H9 (cell line): ENCODE results near the gene FOXO6. TPM values are rescaled to one million over a fixed set of nuclear protein-coding genes. Genes with fewer than 3 reads are reported as not detected.

Experiments used
- DNase-seq: peaks from one replicate; pipeline ENCODE4 v3.0.0-alpha.2; 2017
- H2AFZ ChIP-seq: one replicate; pipeline ENCODE4 v1.6.1; 2013; ENCODE audit warnings: mild to moderate bottlenecking, low read length, control low read depth, moderate library complexity
- H2AK5ac ChIP-seq: 2 replicates; pipeline ENCODE4 v1.6.1; 2013; ENCODE audit warnings: low read length, control low read depth, mixed read lengths; ENCODE audit not compliant: insufficient read length
- H2BK120ac ChIP-seq: one replicate; pipeline ENCODE4 v1.6.1; 2013; ENCODE audit warnings: low read depth, mild to moderate bottlenecking, low read length, control low read depth, inconsistent platforms; ENCODE audit not compliant: poor library complexity, severe bottlenecking
- H2BK12ac ChIP-seq: 2 replicates; pipeline ENCODE4 v1.6.1; 2013; ENCODE audit warnings: low read length, control low read depth, mixed read lengths, low read depth; ENCODE audit not compliant: insufficient read length
- H2BK15ac ChIP-seq: 2 replicates; pipeline ENCODE4 v1.6.1; 2013; ENCODE audit warnings: low read depth, low read length, control low read depth
- H2BK20ac ChIP-seq: one replicate; pipeline ENCODE4 v1.6.1; 2013; ENCODE audit warnings: low read depth, mild to moderate bottlenecking, low read length, control low read depth, inconsistent platforms; ENCODE audit not compliant: poor library complexity, severe bottlenecking
- H2BK5ac ChIP-seq: 2 replicates; pipeline ENCODE4 v1.6.1; 2013; ENCODE audit warnings: low read length, control low read depth, mixed read lengths; ENCODE audit not compliant: insufficient read length
- H3K14ac ChIP-seq: 2 replicates; pipeline ENCODE4 v1.6.1; 2013; ENCODE audit warnings: low read length, control low read depth; ENCODE audit not compliant: insufficient read depth
- H3K18ac ChIP-seq: 2 replicates; pipeline ENCODE4 v1.6.1; 2013; ENCODE audit warnings: low read depth, mild to moderate bottlenecking, mixed read lengths, low read length, control low read depth; ENCODE audit not compliant: insufficient read length
- H3K23ac ChIP-seq: 2 replicates; pipeline ENCODE4 v1.6.1; 2013; ENCODE audit warnings: low read length, control low read depth, mixed read lengths, low read depth; ENCODE audit not compliant: insufficient read length
- H3K23me2 ChIP-seq: 2 replicates; pipeline ENCODE4 v1.6.1; 2013; ENCODE audit warnings: low read depth, mild to moderate bottlenecking, mixed read lengths, low read length, control low read depth; ENCODE audit not compliant: insufficient read length, poor library complexity, severe bottlenecking
- H3K27ac ChIP-seq: 2 replicates; pipeline ENCODE4 v1.5.1; 2013; ENCODE audit warnings: low read length, control low read depth, mixed read lengths, low read depth; ENCODE audit not compliant: insufficient read length
- H3K27me3 ChIP-seq: 2 replicates; pipeline ENCODE4 v1.6.1; 2013; ENCODE audit warnings: low read length, control low read depth, inconsistent platforms; ENCODE audit not compliant: insufficient read depth
- H3K4ac ChIP-seq: 2 replicates; pipeline ENCODE4 v1.6.1; 2013; ENCODE audit warnings: low read depth, mild to moderate bottlenecking, control low read depth, inconsistent platforms, low read length, moderate library complexity
- H3K4me1 ChIP-seq: 2 replicates; pipeline ENCODE4 v1.6.1; 2013; ENCODE audit warnings: low read length, control low read depth, inconsistent platforms; ENCODE audit not compliant: insufficient read depth
- H3K4me2 ChIP-seq: 2 replicates; pipeline ENCODE4 v1.6.1; 2013; ENCODE audit warnings: low read length, control low read depth, mixed read lengths; ENCODE audit not compliant: insufficient read length, insufficient read depth
- H3K56ac ChIP-seq: 2 replicates; pipeline ENCODE4 v1.6.1; 2013; ENCODE audit warnings: low read depth, mild to moderate bottlenecking, mixed read lengths, low read length, control low read depth; ENCODE audit not compliant: insufficient read length
- H3K79me1 ChIP-seq: 2 replicates; pipeline ENCODE4 v1.6.1; 2013; ENCODE audit warnings: low read depth, mild to moderate bottlenecking, moderate library complexity, low read length, control low read depth, inconsistent platforms; ENCODE audit not compliant: insufficient read depth, poor library complexity, severe bottlenecking
- H3K79me2 ChIP-seq: 2 replicates; pipeline ENCODE4 v1.6.1; 2013; ENCODE audit warnings: low read length, control low read depth, inconsistent platforms; ENCODE audit not compliant: insufficient read depth
- H3K9ac ChIP-seq: 2 replicates; pipeline ENCODE4 v1.6.1; 2013; ENCODE audit warnings: low read length, control low read depth, mixed read lengths; ENCODE audit not compliant: insufficient read length; ENCODE audit errors: extremely low read depth
- H3K9me3 ChIP-seq: one replicate; pipeline ENCODE4 v1.6.1; 2013; ENCODE audit warnings: low read depth, low read length, inconsistent platforms; ENCODE audit not compliant: control insufficient read depth
- H3T11ph ChIP-seq: one replicate; pipeline ENCODE4 v1.6.1; 2013; ENCODE audit warnings: mild to moderate bottlenecking, low read length, control low read depth, inconsistent platforms
- H4K20me1 ChIP-seq: one replicate; pipeline ENCODE4 v1.6.1; 2013; ENCODE audit not compliant: control insufficient read depth, insufficient read length, insufficient read depth
- H4K5ac ChIP-seq: 2 replicates; pipeline ENCODE4 v1.6.1; 2013; ENCODE audit warnings: low read depth, mild to moderate bottlenecking, mixed read lengths, low read length, control low read depth; ENCODE audit not compliant: insufficient read length
- H4K8ac ChIP-seq: replicated peaks from 2 replicates; pipeline ENCODE4 v1.6.1; 2013; ENCODE audit warnings: low read length, control low read depth, mixed read lengths, low read depth; ENCODE audit not compliant: insufficient read length
- H4K91ac ChIP-seq: 2 replicates; pipeline ENCODE4 v1.6.1; 2013; ENCODE audit warnings: low read depth, mild to moderate bottlenecking, moderate library complexity, mixed read lengths, low read length, control low read depth; ENCODE audit not compliant: insufficient read length
- H3K27ac Mint-ChIP-seq, 3 experiments: 2 replicates in 2 of 3; 3 replicates in 1 of 3; pipeline ENCODE4 v1.8.0; 2020 to 2021; ENCODE audit warnings: mixed read lengths in 3 of 3, mild to moderate bottlenecking in 1 of 3, moderate library complexity in 1 of 3
- H3K27me3 Mint-ChIP-seq: 2 replicates; pipeline ENCODE4 v1.8.0; 2021; ENCODE audit warnings: low read depth, mild to moderate bottlenecking, moderate library complexity, mixed read lengths
- H3K36me3 Mint-ChIP-seq, 3 experiments: 2 replicates in 2 of 3; 3 replicates in 1 of 3; pipeline ENCODE4 v1.8.0; 2020 to 2021; ENCODE audit warnings: low read depth in 3 of 3, mixed read lengths in 3 of 3; ENCODE audit not compliant: insufficient read depth in 1 of 3
- H3K4me1 Mint-ChIP-seq, 2 experiments: 2 replicates each; pipeline ENCODE4 v1.8.0; 2020; ENCODE audit warnings: mixed read lengths in 2 of 2
- H3K4me3 Mint-ChIP-seq, 2 experiments: 2 replicates in 1 of 2; 3 replicates in 1 of 2; pipeline ENCODE4 v1.8.0; 2020 to 2021; ENCODE audit warnings: mild to moderate bottlenecking in 2 of 2, mixed read lengths in 2 of 2, moderate library complexity in 1 of 2
- H3K9me3 Mint-ChIP-seq, 2 experiments: 2 replicates in 1 of 2; 3 replicates in 1 of 2; pipeline ENCODE4 v1.8.0; 2020; ENCODE audit warnings: mild to moderate bottlenecking in 2 of 2, mixed read lengths in 2 of 2, moderate library complexity in 1 of 2
- WGBS: extraction: QIAGEN DNeasy Blood & Tissue Kit; methylation state at CpG from one replicate; pipeline ENCODE4 v1.1.7; 2013; ENCODE audit warnings: missing lambda C conversion rate, low lambda C conversion rate, mixed read lengths; ENCODE audit not compliant: insufficient read length; ENCODE audit errors: extremely low coverage; 5-methylcytosine and 5-hydroxymethylcytosine counted together
- total RNA-seq: library from RNA; stranded (reverse); gene quantifications from 2 replicates; pipeline ENCODE4 v1.2.1, GENCODE V29; 2021
- TF ChIP-seq, protein P1 (sequence below): fragments of 200-600 bp; sonication (generic); conservative IDR thresholded peaks from 3 replicates; pipeline ENCODE4 v1.8.0; 2021; ENCODE audit warnings: antibody characterized with exemption, mild to moderate bottlenecking

Gene FOXO6
- total RNA-seq, 1 experiment from 2014 or later, result 0.83 TPM

DNA sequence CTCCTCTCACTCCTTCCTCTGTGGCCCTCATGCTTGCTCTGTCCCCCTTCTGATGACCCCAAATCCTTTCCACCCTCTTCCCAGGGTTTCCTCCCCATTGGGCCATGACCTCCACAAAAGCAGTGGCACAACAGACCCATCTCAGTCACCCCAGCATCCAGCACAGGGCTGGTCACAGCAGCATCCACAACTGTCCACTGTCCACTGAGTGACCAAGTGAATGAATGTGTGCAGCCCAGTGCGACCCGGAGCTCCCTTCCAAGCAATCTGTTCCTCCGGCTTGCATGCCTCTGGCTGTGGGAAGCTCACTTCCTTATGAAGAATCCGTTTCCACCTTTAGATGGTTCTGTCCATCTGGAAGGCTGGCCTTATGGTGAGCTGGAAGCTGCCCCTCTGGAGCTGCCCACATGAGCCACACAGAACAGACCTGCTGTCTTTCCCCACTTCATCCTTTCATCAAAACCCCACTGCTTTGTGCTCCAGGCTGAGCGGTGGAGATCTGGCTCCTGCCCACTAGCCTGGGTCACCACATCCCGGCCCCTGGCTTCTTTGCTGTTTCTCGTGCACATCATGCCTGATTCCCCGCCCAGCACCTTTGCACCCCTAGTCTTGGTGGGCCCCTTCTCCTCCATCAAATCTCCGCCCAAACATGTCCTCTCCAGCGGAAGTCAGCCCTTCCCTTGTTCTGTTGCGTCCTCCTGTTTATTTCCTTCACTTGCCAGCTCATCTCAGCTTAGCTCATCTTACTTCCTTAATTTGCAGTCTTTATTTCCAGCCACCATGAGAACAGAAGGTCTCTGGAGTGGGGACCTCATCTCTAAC, 66.9 kb downstream of the FOXO6 start:
- Mint-ChIP-seq H3K27ac (no peak overlapping the region), H3K9me3 (no peaks in the 10 kb centered on the region), H3K4me3 (no peak overlapping the region), H3K36me3 (no peaks in the 10 kb centered on the region), H3K4me1 (peaks cover 6 to 7% of the 10 kb centered on the region in 2 experiments), H3K27me3 (peaks cover 9% of the 10 kb centered on the region; the same call in 1 of the 2 replicates)
- H3K9ac ChIP-seq, result no peak overlapping the region
- no peak overlapping the region for H2BK15ac ChIP-seq
- H3K4me2 ChIP-seq, result no peak overlapping the region
- TF ChIP-seq, protein P1, sequence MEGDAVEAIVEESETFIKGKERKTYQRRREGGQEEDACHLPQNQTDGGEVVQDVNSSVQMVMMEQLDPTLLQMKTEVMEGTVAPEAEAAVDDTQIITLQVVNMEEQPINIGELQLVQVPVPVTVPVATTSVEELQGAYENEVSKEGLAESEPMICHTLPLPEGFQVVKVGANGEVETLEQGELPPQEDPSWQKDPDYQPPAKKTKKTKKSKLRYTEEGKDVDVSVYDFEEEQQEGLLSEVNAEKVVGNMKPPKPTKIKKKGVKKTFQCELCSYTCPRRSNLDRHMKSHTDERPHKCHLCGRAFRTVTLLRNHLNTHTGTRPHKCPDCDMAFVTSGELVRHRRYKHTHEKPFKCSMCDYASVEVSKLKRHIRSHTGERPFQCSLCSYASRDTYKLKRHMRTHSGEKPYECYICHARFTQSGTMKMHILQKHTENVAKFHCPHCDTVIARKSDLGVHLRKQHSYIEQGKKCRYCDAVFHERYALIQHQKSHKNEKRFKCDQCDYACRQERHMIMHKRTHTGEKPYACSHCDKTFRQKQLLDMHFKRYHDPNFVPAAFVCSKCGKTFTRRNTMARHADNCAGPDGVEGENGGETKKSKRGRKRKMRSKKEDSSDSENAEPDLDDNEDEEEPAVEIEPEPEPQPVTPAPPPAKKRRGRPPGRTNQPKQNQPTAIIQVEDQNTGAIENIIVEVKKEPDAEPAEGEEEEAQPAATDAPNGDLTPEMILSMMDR, result no peak
- no peak overlapping the region for H4K91ac ChIP-seq
- H2BK5ac ChIP-seq, result no peak overlapping the region
- H3K27me3 ChIP-seq, result no peaks in the 10 kb centered on the region
- H4K20me1 ChIP-seq, result no peaks in the 10 kb centered on the region
- no peak overlapping the region for H3K18ac ChIP-seq
- H2BK120ac ChIP-seq, result no peak overlapping the region
- H4K8ac ChIP-seq, result no peak overlapping the region
- H3K4me1 ChIP-seq, result no peaks in the 10 kb centered on the region
- no peak overlapping the region for H3K23ac ChIP-seq
- H3K79me1 ChIP-seq, result no peaks in the 10 kb centered on the region
- H3K79me2 ChIP-seq, result no peaks in the 10 kb centered on the region
- H3K14ac ChIP-seq, result no peak overlapping the region
- H2BK20ac ChIP-seq, result no peak overlapping the region
- H2AFZ ChIP-seq, result no peak overlapping the region
- no peaks in the 10 kb centered on the region for H3K9me3 ChIP-seq
- H3K23me2 ChIP-seq, result no peaks in the 10 kb centered on the region
- no peak overlapping the region for H2AK5ac ChIP-seq
- no peak overlapping the region for H3K56ac ChIP-seq
- no peak overlapping the region for H3K4ac ChIP-seq
- H4K5ac ChIP-seq, result no peak overlapping the region
- DNase-seq, result no peak
- WGBS, result no CpG with 5 or more reads among the region's 11 CpGs
- no peak overlapping the region for H2BK12ac ChIP-seq
- H3K27ac ChIP-seq, result no peak overlapping the region
- H3T11ph ChIP-seq, result no peak overlapping the region
